GM23338 (cell line): ENCODE results near the gene ACVRL1. TPM values are rescaled to one million over a fixed set of nuclear protein-coding genes. Genes with fewer than 3 reads are reported as not detected.

Source experiments
- ATAC-seq: fragments of 200-7000 bp; cut with Tn5 transposase; 3 replicates; pipeline ENCODE4 v1.9.1; 2020
- DNase-seq: peaks from one replicate; pipeline ENCODE4 v3.0.0-alpha.2; 2015; ENCODE audit warnings: low spot score
- H2AFZ ChIP-seq: fragments of 200-600 bp; sonication (generic); 2 replicates; pipeline ENCODE4 v1.8.0; 2016; ENCODE audit warnings: antibody characterized with exemption, mild to moderate bottlenecking, moderate library complexity
- H3F3A ChIP-seq: fragments of 200-600 bp; sonication (generic); replicated peaks from 2 replicates; pipeline ENCODE4 v1.8.0; 2017; ENCODE audit warnings: antibody characterized with exemption, mixed run types, low read depth
- H3K27ac ChIP-seq: fragments of 200-600 bp; sonication (generic); 2 replicates; pipeline ENCODE4 v1.6.1; 2016; ENCODE audit warnings: low read depth
- H3K27me3 ChIP-seq: fragments of 200-600 bp; sonication (generic); 2 replicates; pipeline ENCODE4 v1.8.0; 2016; ENCODE audit warnings: mild to moderate bottlenecking, mixed run types, moderate library complexity; ENCODE audit not compliant: insufficient read depth
- H3K36me3 ChIP-seq: fragments of 200-600 bp; sonication (generic); 2 replicates; pipeline ENCODE4 v1.8.0; 2016; ENCODE audit warnings: mild to moderate bottlenecking; ENCODE audit not compliant: insufficient read depth
- H3K4me1 ChIP-seq: fragments of 200-600 bp; sonication (generic); 2 replicates; pipeline ENCODE4 v1.8.0; 2016; ENCODE audit warnings: mild to moderate bottlenecking, moderate library complexity; ENCODE audit not compliant: insufficient read depth
- H3K4me2 ChIP-seq: fragments of 200-600 bp; sonication (generic); 2 replicates; pipeline ENCODE4 v1.7.1; 2017; ENCODE audit warnings: mixed run types
- H3K4me3 ChIP-seq: fragments of 200-600 bp; sonication (generic); 2 replicates; pipeline ENCODE4 v1.6.1; 2016; ENCODE audit warnings: mixed run types
- H3K79me2 ChIP-seq: fragments of 200-600 bp; sonication (generic); replicated peaks from 2 replicates; pipeline ENCODE4 v1.8.0; 2017; ENCODE audit warnings: mild to moderate bottlenecking; ENCODE audit not compliant: insufficient read depth
- H3K9me2 ChIP-seq: fragments of 200-600 bp; sonication (generic); 2 replicates; pipeline ENCODE4 v1.8.0; 2017; ENCODE audit not compliant: insufficient read depth
- H4K20me1 ChIP-seq: fragments of 200-600 bp; sonication (generic); replicated peaks from 2 replicates; pipeline ENCODE4 v1.8.0; 2017; ENCODE audit warnings: mild to moderate bottlenecking; ENCODE audit not compliant: insufficient read depth
- H3K27ac Mint-ChIP-seq: 2 replicates; pipeline ENCODE4 v1.8.0; 2020; ENCODE audit warnings: inconsistent platforms, mild to moderate bottlenecking, moderate library complexity, mixed read lengths
- H3K27me3 Mint-ChIP-seq: 3 replicates; pipeline ENCODE4 v1.8.0; 2022; ENCODE audit warnings: low read depth, mild to moderate bottlenecking, moderate library complexity, mixed read lengths, inconsistent platforms; ENCODE audit not compliant: insufficient read depth, poor library complexity
- H3K36me3 Mint-ChIP-seq: 3 replicates; pipeline ENCODE4 v1.8.0; 2021; ENCODE audit warnings: low read depth, mild to moderate bottlenecking, inconsistent platforms, moderate library complexity, mixed read lengths
- H3K4me1 Mint-ChIP-seq: 3 replicates; pipeline ENCODE4 v1.8.0; 2020; ENCODE audit warnings: mild to moderate bottlenecking, inconsistent platforms, mixed read lengths
- H3K4me3 Mint-ChIP-seq: 3 replicates; pipeline ENCODE4 v1.8.0; 2021; ENCODE audit warnings: moderate library complexity, mild to moderate bottlenecking, inconsistent platforms, mixed read lengths
- H3K9me3 Mint-ChIP-seq: 3 replicates; pipeline ENCODE4 v1.8.0; 2020; ENCODE audit warnings: moderate library complexity, mild to moderate bottlenecking, inconsistent platforms, mixed read lengths
- CREB1 ChIP-seq: fragments of 250-450 bp; sonication (Bioruptor Pico); IDR thresholded peaks from 2 replicates; pipeline ENCODE4 v1.5.0; 2020; ENCODE audit warnings: low read depth, mild to moderate bottlenecking, moderate library complexity
- EZH2 ChIP-seq: fragments of 200-600 bp; sonication (generic); IDR thresholded peaks from one replicate; pipeline ENCODE4 v1.8.0; 2017; ENCODE audit warnings: antibody characterized with exemption, mild to moderate bottlenecking, low read depth; ENCODE audit not compliant: unreplicated experiment
- EZH2phosphoT487 ChIP-seq: fragments of 200-600 bp; sonication (generic); IDR thresholded peaks from one replicate; pipeline ENCODE4 v1.8.1; 2018; ENCODE audit warnings: antibody characterized with exemption; ENCODE audit not compliant: unreplicated experiment
- JUNB ChIP-seq: IDR thresholded peaks from one replicate; pipeline ENCODE4 v1.6.1; 2016; ENCODE audit warnings: antibody characterized with exemption; ENCODE audit not compliant: unreplicated experiment
- NANOG ChIP-seq: IDR thresholded peaks from 2 replicates; pipeline ENCODE4 v1.6.1; 2016; ENCODE audit warnings: antibody characterized with exemption, borderline replicate concordance
- POLR2AphosphoS5 ChIP-seq: IDR thresholded peaks from 2 replicates; pipeline ENCODE4 v1.6.1; 2016; ENCODE audit warnings: antibody characterized with exemption, low read depth
- STAT1 ChIP-seq: IDR thresholded peaks from one replicate; pipeline ENCODE4 v1.6.1; 2016; ENCODE audit warnings: antibody characterized with exemption; ENCODE audit not compliant: unreplicated experiment
- ZNF114 ChIP-seq: fragments of 250-450 bp; sonication (Bioruptor Pico); IDR thresholded peaks from 2 replicates; pipeline ENCODE4 v1.5.0; 2020; ENCODE audit warnings: mild to moderate bottlenecking, moderate library complexity
- ZNF331 ChIP-seq: fragments of 250-450 bp; sonication (Bioruptor Pico); IDR thresholded peaks from 2 replicates; pipeline ENCODE4 v1.5.0; 2020; ENCODE audit warnings: low read depth, mild to moderate bottlenecking, moderate library complexity
- polyA plus RNA-seq: library from polyadenylated mRNA; unstranded; fragments of >200 nt; fragmentation: Nextera tagmentation; extraction: Ambion mirVana; gene quantifications from 2 replicates; pipeline ENCODE4 v1.2.1, GENCODE V29; 2016
- total RNA-seq: library from RNA; depleted of rRNA; stranded (reverse); fragments of >200 nt; shearing (Covaris generic); gene quantifications from 2 replicates; pipeline ENCODE4 v1.2.3, GENCODE V29; 2014
- TF ChIP-seq, protein P1 (sequence below): IDR thresholded peaks from 2 replicates; pipeline ENCODE4 v1.6.1; 2016; ENCODE audit warnings: antibody characterized with exemption
- TF ChIP-seq, protein P2 (sequence below): fragments of 250-450 bp; sonication (Bioruptor Pico); IDR thresholded peaks from 2 replicates; pipeline ENCODE4 v1.5.0; 2020; ENCODE audit warnings: mild to moderate bottlenecking, moderate library complexity
- TF ChIP-seq, protein P3 (sequence below): IDR thresholded peaks from one replicate; pipeline ENCODE4 v1.6.1; 2018; ENCODE audit warnings: antibody characterized with exemption; ENCODE audit not compliant: unreplicated experiment
- TF ChIP-seq, protein P4 (sequence below), 2 experiments: fragments of 200-600 bp in 1 of 2; sonication (generic) in 1 of 2; conservative IDR thresholded peaks; 2 replicates each; pipeline versions ENCODE4 v1.5.1 to v1.6.1; 2016 to 2017; ENCODE audit warnings: antibody characterized with exemption in 2 of 2, low read depth in 2 of 2, mild to moderate bottlenecking in 2 of 2, moderate library complexity in 1 of 2

ACVRL1 gene
- total and polyA plus RNA-seq, 2 experiments from 2014 or later, result 0.28 TPM; not detected in 1

DNA sequence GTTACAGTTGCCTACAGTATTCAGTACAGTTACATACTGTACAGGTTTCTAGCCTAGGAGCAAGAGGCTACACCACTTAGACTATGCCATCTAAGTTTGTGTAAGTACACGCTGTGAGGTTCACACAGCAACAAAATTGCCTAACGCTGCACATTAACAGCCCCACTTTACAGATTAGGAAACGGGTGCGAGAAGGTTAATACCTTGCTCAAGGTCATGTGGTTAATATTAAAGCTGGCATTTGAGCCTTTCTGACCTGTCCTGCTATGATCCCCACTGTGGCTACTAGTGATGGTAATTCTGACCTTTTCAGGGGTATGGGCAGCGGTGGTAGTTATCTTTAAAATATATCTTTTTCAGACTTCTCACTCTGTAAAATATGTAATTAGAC, 65.1 kb downstream of the ACVRL1 start:
- no peaks in the 10 kb centered on the region for H3K27me3 ChIP-seq
- TF ChIP-seq, protein P1, sequence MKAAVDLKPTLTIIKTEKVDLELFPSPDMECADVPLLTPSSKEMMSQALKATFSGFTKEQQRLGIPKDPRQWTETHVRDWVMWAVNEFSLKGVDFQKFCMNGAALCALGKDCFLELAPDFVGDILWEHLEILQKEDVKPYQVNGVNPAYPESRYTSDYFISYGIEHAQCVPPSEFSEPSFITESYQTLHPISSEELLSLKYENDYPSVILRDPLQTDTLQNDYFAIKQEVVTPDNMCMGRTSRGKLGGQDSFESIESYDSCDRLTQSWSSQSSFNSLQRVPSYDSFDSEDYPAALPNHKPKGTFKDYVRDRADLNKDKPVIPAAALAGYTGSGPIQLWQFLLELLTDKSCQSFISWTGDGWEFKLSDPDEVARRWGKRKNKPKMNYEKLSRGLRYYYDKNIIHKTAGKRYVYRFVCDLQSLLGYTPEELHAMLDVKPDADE, result no peak
- no peak for TF ChIP-seq STAT1
- no peak for TF ChIP-seq JUNB
- no peak for TF ChIP-seq EZH2phosphoT487
- TF ChIP-seq, protein P2, sequence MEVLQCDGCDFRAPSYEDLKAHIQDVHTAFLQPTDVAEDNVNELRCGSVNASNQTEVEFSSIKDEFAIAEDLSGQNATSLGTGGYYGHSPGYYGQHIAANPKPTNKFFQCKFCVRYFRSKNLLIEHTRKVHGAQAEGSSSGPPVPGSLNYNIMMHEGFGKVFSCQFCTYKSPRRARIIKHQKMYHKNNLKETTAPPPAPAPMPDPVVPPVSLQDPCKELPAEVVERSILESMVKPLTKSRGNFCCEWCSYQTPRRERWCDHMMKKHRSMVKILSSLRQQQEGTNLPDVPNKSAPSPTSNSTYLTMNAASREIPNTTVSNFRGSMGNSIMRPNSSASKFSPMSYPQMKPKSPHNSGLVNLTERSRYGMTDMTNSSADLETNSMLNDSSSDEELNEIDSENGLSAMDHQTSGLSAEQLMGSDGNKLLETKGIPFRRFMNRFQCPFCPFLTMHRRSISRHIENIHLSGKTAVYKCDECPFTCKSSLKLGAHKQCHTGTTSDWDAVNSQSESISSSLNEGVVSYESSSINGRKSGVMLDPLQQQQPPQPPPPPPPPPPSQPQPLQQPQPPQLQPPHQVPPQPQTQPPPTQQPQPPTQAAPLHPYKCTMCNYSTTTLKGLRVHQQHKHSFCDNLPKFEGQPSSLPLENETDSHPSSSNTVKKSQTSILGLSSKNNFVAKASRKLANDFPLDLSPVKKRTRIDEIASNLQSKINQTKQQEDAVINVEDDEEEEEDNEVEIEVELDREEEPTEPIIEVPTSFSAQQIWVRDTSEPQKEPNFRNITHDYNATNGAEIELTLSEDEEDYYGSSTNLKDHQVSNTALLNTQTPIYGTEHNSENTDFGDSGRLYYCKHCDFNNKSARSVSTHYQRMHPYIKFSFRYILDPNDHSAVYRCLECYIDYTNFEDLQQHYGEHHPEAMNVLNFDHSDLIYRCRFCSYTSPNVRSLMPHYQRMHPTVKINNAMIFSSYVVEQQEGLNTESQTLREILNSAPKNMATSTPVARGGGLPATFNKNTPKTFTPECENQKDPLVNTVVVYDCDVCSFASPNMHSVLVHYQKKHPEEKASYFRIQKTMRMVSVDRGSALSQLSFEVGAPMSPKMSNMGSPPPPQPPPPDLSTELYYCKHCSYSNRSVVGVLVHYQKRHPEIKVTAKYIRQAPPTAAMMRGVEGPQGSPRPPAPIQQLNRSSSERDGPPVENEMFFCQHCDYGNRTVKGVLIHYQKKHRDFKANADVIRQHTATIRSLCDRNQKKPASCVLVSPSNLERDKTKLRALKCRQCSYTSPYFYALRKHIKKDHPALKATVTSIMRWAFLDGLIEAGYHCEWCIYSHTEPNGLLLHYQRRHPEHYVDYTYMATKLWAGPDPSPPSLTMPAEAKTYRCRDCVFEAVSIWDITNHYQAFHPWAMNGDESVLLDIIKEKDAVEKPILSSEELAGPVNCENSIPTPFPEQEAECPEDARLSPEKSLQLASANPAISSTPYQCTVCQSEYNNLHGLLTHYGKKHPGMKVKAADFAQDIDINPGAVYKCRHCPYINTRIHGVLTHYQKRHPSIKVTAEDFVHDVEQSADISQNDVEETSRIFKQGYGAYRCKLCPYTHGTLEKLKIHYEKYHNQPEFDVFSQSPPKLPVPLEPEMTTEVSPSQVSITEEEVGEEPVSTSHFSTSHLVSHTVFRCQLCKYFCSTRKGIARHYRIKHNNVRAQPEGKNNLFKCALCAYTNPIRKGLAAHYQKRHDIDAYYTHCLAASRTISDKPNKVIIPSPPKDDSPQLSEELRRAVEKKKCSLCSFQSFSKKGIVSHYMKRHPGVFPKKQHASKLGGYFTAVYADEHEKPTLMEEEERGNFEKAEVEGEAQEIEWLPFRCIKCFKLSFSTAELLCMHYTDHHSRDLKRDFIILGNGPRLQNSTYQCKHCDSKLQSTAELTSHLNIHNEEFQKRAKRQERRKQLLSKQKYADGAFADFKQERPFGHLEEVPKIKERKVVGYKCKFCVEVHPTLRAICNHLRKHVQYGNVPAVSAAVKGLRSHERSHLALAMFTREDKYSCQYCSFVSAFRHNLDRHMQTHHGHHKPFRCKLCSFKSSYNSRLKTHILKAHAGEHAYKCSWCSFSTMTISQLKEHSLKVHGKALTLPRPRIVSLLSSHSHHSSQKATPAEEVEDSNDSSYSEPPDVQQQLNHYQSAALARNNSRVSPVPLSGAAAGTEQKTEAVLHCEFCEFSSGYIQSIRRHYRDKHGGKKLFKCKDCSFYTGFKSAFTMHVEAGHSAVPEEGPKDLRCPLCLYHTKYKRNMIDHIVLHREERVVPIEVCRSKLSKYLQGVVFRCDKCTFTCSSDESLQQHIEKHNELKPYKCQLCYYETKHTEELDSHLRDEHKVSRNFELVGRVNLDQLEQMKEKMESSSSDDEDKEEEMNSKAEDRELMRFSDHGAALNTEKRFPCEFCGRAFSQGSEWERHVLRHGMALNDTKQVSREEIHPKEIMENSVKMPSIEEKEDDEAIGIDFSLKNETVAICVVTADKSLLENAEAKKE (CRISPR knock-in tag), result no peak
- TF ChIP-seq, protein P3, sequence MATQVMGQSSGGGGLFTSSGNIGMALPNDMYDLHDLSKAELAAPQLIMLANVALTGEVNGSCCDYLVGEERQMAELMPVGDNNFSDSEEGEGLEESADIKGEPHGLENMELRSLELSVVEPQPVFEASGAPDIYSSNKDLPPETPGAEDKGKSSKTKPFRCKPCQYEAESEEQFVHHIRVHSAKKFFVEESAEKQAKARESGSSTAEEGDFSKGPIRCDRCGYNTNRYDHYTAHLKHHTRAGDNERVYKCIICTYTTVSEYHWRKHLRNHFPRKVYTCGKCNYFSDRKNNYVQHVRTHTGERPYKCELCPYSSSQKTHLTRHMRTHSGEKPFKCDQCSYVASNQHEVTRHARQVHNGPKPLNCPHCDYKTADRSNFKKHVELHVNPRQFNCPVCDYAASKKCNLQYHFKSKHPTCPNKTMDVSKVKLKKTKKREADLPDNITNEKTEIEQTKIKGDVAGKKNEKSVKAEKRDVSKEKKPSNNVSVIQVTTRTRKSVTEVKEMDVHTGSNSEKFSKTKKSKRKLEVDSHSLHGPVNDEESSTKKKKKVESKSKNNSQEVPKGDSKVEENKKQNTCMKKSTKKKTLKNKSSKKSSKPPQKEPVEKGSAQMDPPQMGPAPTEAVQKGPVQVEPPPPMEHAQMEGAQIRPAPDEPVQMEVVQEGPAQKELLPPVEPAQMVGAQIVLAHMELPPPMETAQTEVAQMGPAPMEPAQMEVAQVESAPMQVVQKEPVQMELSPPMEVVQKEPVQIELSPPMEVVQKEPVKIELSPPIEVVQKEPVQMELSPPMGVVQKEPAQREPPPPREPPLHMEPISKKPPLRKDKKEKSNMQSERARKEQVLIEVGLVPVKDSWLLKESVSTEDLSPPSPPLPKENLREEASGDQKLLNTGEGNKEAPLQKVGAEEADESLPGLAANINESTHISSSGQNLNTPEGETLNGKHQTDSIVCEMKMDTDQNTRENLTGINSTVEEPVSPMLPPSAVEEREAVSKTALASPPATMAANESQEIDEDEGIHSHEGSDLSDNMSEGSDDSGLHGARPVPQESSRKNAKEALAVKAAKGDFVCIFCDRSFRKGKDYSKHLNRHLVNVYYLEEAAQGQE, result no peak
- no peak for TF ChIP-seq ZNF331 (CRISPR knock-in tag)
- TF ChIP-seq POLR2AphosphoS5, result no peak
- TF ChIP-seq ZNF114 (CRISPR knock-in tag), result no peak
- TF ChIP-seq NANOG, result no peak
- TF ChIP-seq CREB1 (CRISPR knock-in tag), result no peak
- no peak for TF ChIP-seq EZH2
- TF ChIP-seq, protein P4, sequence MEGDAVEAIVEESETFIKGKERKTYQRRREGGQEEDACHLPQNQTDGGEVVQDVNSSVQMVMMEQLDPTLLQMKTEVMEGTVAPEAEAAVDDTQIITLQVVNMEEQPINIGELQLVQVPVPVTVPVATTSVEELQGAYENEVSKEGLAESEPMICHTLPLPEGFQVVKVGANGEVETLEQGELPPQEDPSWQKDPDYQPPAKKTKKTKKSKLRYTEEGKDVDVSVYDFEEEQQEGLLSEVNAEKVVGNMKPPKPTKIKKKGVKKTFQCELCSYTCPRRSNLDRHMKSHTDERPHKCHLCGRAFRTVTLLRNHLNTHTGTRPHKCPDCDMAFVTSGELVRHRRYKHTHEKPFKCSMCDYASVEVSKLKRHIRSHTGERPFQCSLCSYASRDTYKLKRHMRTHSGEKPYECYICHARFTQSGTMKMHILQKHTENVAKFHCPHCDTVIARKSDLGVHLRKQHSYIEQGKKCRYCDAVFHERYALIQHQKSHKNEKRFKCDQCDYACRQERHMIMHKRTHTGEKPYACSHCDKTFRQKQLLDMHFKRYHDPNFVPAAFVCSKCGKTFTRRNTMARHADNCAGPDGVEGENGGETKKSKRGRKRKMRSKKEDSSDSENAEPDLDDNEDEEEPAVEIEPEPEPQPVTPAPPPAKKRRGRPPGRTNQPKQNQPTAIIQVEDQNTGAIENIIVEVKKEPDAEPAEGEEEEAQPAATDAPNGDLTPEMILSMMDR (conservative IDR thresholded peaks at IDR 0.05; ENCODE audit: low read depth in 2 of 2), result no peak
- Mint-ChIP-seq H3K4me3 (no peak overlapping the region), H3K27me3 (peaks cover 1% of the 10 kb centered on the region), H3K27ac (no peak overlapping the region), H3K9me3 (no peaks in the 10 kb centered on the region), H3K36me3 (peaks cover 19% of the 10 kb centered on the region), H3K4me1 (peaks cover 40% of the 10 kb centered on the region)
- H3K27ac ChIP-seq, result no peak overlapping the region
- no peaks in the 10 kb centered on the region for H3F3A ChIP-seq
- no peaks in the 10 kb centered on the region for H3K36me3 ChIP-seq
- 0 out of 2 replicates have a peak, but pooled peaks cover 10% of the 10 kb centered on the region for H3K79me2 ChIP-seq
- peaks cover 26% of the 10 kb centered on the region; the same call in 1 of the 2 replicates for H4K20me1 ChIP-seq
- no peak overlapping the region for H2AFZ ChIP-seq
- H3K4me1 ChIP-seq, result peaks cover 12% of the 10 kb centered on the region
- ATAC-seq, result no peak
- no peak overlapping the region for H3K4me3 ChIP-seq
- DNase-seq, result no peak
- no peaks in the 10 kb centered on the region for H3K9me2 ChIP-seq
- H3K4me2 ChIP-seq, result no peak overlapping the region
